HG03039 (cell line): ENCODE data around the gene PRSS16.

Source experiments
- ATAC-seq: cut with Tn5 transposase; IDR thresholded peaks from one replicate; pipeline ENCODE4 v1.9.1; 2021; ENCODE audit warnings: mild to moderate bottlenecking, moderate library complexity; ENCODE audit not compliant: unreplicated experiment

The PRSS16 gene

GRCh38 chr6:27283279-27283678, 35.8 kb downstream of the PRSS16 start:
- no peak for ATAC-seq

DNA sequence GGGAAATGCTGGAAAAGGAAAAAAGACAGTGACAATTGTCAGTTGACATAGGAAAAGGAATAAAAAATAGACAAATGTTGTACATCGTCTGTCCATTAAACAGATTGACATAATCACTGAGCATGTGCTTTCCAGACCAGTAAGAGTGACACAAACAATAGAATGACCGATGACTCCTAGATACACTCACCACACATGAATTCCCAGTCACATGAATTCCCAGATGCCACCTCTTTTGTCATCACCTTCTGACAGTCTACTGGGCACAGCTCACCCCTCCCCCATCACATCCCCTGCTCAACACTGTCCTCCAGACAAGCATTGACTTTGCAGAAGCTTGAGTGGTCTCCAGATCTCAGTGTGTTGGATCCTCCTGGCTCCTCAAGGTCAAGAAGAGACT, 38.6 kb downstream of the PRSS16 start:
- ATAC-seq: no peak

GRCh38 chr6:27287751-27288135, 40.2 kb downstream of the PRSS16 start:
- no peak for ATAC-seq

GRCh38 chr6:27288136-27289044, 40.9 kb downstream of the PRSS16 start:
- no peak for ATAC-seq

DNA sequence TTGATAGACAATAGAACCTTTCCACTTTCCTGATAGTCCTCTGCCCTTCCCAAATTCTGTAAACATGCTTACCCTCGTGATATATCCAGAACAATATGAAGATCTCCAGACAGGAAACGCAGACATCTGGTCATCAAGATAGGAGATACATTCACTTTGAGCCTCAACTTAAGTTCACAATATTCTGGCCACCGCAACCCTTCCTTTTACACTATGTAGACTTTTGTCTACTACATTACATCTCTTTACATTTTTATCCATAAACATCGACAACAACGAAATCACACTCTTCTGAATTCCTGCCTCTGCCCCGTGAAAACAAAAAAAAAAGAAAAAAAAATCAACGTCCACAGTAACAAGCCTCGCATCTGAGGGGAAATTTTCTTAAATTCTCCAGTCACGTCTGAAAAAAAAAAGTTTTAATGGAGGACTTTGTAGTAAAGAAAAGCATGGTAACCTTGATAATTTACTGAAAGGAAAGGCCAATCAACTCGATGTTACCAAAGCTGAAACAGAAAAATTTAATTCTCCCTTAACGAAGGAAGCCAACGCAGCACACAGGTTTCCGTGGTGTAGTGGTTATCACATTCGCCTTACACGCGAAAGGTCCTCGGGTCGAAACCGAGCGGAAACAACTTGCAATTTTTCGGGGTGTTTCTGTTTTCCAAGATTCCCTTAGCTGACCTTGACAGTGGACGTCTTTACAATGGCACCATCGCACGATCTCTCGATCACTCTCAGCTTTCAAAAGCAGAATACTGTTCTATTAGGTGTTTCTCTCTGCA, 42.8 kb downstream of the PRSS16 start:
- no peak for ATAC-seq

DNA sequence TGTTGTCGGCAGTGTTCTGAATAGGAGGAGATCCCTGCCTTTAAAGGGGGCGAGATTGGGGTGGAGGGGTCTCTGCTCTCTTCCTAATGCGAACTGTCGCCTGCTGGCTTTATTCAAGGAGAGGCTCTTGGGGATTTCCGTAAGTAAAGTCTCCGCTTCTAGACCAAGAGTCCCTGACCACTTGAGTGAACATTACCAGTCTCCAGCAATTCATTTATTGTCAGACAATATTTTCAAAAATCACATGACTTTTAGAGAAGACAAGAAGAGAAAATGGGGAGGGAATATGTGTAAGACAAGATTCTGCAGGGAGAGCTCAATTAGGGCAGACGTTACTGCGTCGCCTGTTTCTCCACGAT, 43.3 kb downstream of the PRSS16 start:
- ATAC-seq: no peak

DNA sequence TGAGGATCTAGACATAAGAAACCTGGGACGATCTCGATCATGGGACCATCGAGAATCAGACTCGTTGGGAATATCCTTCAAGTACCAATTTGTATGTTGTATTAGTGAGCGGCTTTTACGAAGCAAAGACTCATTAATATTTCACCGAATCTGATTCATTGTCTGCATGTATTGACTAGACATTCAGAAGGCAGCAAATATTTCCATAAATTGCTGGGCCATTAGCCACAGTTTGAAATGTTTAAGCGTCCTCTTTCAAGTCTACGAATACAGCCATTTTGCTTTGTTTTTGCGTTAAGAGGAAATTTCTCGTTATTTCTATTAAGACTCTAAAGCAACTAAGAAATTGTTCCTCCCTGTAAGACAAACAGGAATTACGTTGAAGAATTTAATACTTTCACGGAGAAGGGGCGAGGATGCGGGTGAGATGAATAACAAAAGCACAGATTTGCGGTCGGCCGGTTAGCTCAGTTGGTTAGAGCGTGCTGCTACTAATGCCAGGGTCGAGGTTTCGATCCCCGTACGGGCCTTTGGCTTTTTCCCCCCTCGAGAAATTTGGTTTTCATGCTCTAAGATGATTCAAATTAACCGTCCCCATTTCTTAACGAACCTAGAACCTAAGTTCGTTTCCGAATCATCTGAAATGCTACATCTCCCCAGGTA, 46.1 kb downstream of the PRSS16 start:
- ATAC-seq: no peak

DNA sequence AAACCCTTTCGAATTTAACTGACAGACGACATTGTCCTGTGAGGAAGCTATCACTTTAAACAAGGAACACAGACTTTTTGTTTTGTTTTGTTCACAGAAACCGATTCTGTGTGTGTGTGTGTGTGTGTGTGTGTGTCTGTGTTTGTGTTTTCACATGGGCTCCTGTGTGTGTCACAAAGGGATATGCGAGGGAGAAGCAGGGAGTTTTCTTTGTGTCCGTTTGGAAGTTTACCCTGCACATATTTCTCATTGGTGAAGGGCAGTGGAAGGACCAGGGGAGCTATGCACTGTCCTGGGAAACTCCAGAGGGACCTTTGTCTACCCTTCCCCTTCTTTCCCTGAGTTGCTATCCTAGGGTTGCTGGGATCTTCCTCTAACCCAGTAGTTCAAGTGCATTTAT, 46.9 kb downstream of the PRSS16 start:
- ATAC-seq: no peak

DNA sequence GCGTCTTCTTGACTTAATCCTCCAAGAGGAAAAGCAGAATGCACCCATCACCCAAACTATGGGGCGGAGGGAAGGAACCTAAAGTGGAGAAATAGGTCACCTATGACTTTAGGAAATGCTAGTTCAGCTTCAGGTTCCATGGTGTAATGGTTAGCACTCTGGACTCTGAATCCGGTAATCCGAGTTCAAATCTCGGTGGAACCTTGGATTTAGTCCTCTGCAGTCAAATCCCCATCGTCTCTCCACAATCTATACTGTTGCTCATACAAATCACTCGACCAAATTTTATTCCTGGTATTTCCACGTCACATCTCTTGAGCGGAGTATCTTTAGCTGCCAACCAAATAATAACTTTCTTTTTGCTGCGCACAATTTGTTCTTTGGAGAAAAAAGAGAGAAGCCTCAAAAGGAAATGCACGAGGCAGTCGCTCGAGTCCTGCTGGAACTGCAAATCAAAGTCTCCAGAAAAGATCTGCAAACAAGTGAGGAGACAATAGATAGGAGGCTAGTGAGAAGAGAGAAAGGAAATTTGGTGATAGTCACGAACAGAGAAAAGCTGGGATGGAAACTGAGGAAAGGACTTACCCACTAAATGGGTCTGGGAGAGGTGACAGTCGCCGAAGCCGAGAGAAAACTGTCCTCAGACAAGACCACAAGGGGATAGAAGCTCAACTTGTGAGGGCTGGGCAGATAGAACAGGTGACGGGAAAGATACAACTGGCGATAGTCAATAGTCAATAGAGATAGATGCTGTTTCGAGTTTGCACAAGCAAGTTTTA, 48.0 kb downstream of the PRSS16 start:
- ATAC-seq: no peak

GRCh38 chr6:27296106-27296783, 48.7 kb downstream of the PRSS16 start:
- no peak for ATAC-seq

GRCh38 chr6:27297484-27297856, 50.0 kb downstream of the PRSS16 start:
- ATAC-seq: no peak

- ATAC-seq: no peak
These were observed 50.6 kb downstream of the PRSS16 start for GRCh38 chr6:27297857-27298730.

- ATAC-seq: no peak
These were observed 56.2 kb downstream of the PRSS16 start for GRCh38 chr6:27303613-27304272.
